H9 (cell line): ENCODE data around the gene TBC1D5. TPM values are rescaled to one million over a fixed set of nuclear protein-coding genes. Genes with fewer than 3 reads are reported as not detected.

ENCODE experiments used
- DNase-seq: peaks from one replicate; pipeline ENCODE4 v3.0.0-alpha.2; 2017
- H2AFZ ChIP-seq: one replicate; pipeline ENCODE4 v1.6.1; 2013; ENCODE audit warnings: mild to moderate bottlenecking, low read length, control low read depth, moderate library complexity
- H2AK5ac ChIP-seq: 2 replicates; pipeline ENCODE4 v1.6.1; 2013; ENCODE audit warnings: low read length, control low read depth, mixed read lengths; ENCODE audit not compliant: insufficient read length
- H2BK120ac ChIP-seq: one replicate; pipeline ENCODE4 v1.6.1; 2013; ENCODE audit warnings: low read depth, mild to moderate bottlenecking, low read length, control low read depth, inconsistent platforms; ENCODE audit not compliant: poor library complexity, severe bottlenecking
- H2BK12ac ChIP-seq: 2 replicates; pipeline ENCODE4 v1.6.1; 2013; ENCODE audit warnings: low read length, control low read depth, mixed read lengths, low read depth; ENCODE audit not compliant: insufficient read length
- H2BK15ac ChIP-seq: 2 replicates; pipeline ENCODE4 v1.6.1; 2013; ENCODE audit warnings: low read depth, low read length, control low read depth
- H2BK20ac ChIP-seq: one replicate; pipeline ENCODE4 v1.6.1; 2013; ENCODE audit warnings: low read depth, mild to moderate bottlenecking, low read length, control low read depth, inconsistent platforms; ENCODE audit not compliant: poor library complexity, severe bottlenecking
- H2BK5ac ChIP-seq: 2 replicates; pipeline ENCODE4 v1.6.1; 2013; ENCODE audit warnings: low read length, control low read depth, mixed read lengths; ENCODE audit not compliant: insufficient read length
- H3K14ac ChIP-seq: 2 replicates; pipeline ENCODE4 v1.6.1; 2013; ENCODE audit warnings: low read length, control low read depth; ENCODE audit not compliant: insufficient read depth
- H3K18ac ChIP-seq: 2 replicates; pipeline ENCODE4 v1.6.1; 2013; ENCODE audit warnings: low read depth, mild to moderate bottlenecking, mixed read lengths, low read length, control low read depth; ENCODE audit not compliant: insufficient read length
- H3K23ac ChIP-seq: 2 replicates; pipeline ENCODE4 v1.6.1; 2013; ENCODE audit warnings: low read length, control low read depth, mixed read lengths, low read depth; ENCODE audit not compliant: insufficient read length
- H3K23me2 ChIP-seq: 2 replicates; pipeline ENCODE4 v1.6.1; 2013; ENCODE audit warnings: low read depth, mild to moderate bottlenecking, mixed read lengths, low read length, control low read depth; ENCODE audit not compliant: insufficient read length, poor library complexity, severe bottlenecking
- H3K27ac ChIP-seq: 2 replicates; pipeline ENCODE4 v1.5.1; 2013; ENCODE audit warnings: low read length, control low read depth, mixed read lengths, low read depth; ENCODE audit not compliant: insufficient read length
- H3K27me3 ChIP-seq: 2 replicates; pipeline ENCODE4 v1.6.1; 2013; ENCODE audit warnings: low read length, control low read depth, inconsistent platforms; ENCODE audit not compliant: insufficient read depth
- H3K4ac ChIP-seq: 2 replicates; pipeline ENCODE4 v1.6.1; 2013; ENCODE audit warnings: low read depth, mild to moderate bottlenecking, control low read depth, inconsistent platforms, low read length, moderate library complexity
- H3K4me1 ChIP-seq: 2 replicates; pipeline ENCODE4 v1.6.1; 2013; ENCODE audit warnings: low read length, control low read depth, inconsistent platforms; ENCODE audit not compliant: insufficient read depth
- H3K4me2 ChIP-seq: 2 replicates; pipeline ENCODE4 v1.6.1; 2013; ENCODE audit warnings: low read length, control low read depth, mixed read lengths; ENCODE audit not compliant: insufficient read length, insufficient read depth
- H3K56ac ChIP-seq: 2 replicates; pipeline ENCODE4 v1.6.1; 2013; ENCODE audit warnings: low read depth, mild to moderate bottlenecking, mixed read lengths, low read length, control low read depth; ENCODE audit not compliant: insufficient read length
- H3K79me1 ChIP-seq: 2 replicates; pipeline ENCODE4 v1.6.1; 2013; ENCODE audit warnings: low read depth, mild to moderate bottlenecking, moderate library complexity, low read length, control low read depth, inconsistent platforms; ENCODE audit not compliant: insufficient read depth, poor library complexity, severe bottlenecking
- H3K79me2 ChIP-seq: 2 replicates; pipeline ENCODE4 v1.6.1; 2013; ENCODE audit warnings: low read length, control low read depth, inconsistent platforms; ENCODE audit not compliant: insufficient read depth
- H3K9ac ChIP-seq: 2 replicates; pipeline ENCODE4 v1.6.1; 2013; ENCODE audit warnings: low read length, control low read depth, mixed read lengths; ENCODE audit not compliant: insufficient read length; ENCODE audit errors: extremely low read depth
- H3K9me3 ChIP-seq: one replicate; pipeline ENCODE4 v1.6.1; 2013; ENCODE audit warnings: low read depth, low read length, inconsistent platforms; ENCODE audit not compliant: control insufficient read depth
- H3T11ph ChIP-seq: one replicate; pipeline ENCODE4 v1.6.1; 2013; ENCODE audit warnings: mild to moderate bottlenecking, low read length, control low read depth, inconsistent platforms
- H4K20me1 ChIP-seq: one replicate; pipeline ENCODE4 v1.6.1; 2013; ENCODE audit not compliant: control insufficient read depth, insufficient read length, insufficient read depth
- H4K5ac ChIP-seq: 2 replicates; pipeline ENCODE4 v1.6.1; 2013; ENCODE audit warnings: low read depth, mild to moderate bottlenecking, mixed read lengths, low read length, control low read depth; ENCODE audit not compliant: insufficient read length
- H4K8ac ChIP-seq: replicated peaks from 2 replicates; pipeline ENCODE4 v1.6.1; 2013; ENCODE audit warnings: low read length, control low read depth, mixed read lengths, low read depth; ENCODE audit not compliant: insufficient read length
- H4K91ac ChIP-seq: 2 replicates; pipeline ENCODE4 v1.6.1; 2013; ENCODE audit warnings: low read depth, mild to moderate bottlenecking, moderate library complexity, mixed read lengths, low read length, control low read depth; ENCODE audit not compliant: insufficient read length
- H3K27ac Mint-ChIP-seq, 3 experiments: 2 replicates in 2 of 3; 3 replicates in 1 of 3; pipeline ENCODE4 v1.8.0; 2020 to 2021; ENCODE audit warnings: mixed read lengths in 3 of 3, mild to moderate bottlenecking in 1 of 3, moderate library complexity in 1 of 3
- H3K27me3 Mint-ChIP-seq: 2 replicates; pipeline ENCODE4 v1.8.0; 2021; ENCODE audit warnings: low read depth, mild to moderate bottlenecking, moderate library complexity, mixed read lengths
- H3K36me3 Mint-ChIP-seq, 3 experiments: 2 replicates in 2 of 3; 3 replicates in 1 of 3; pipeline ENCODE4 v1.8.0; 2020 to 2021; ENCODE audit warnings: low read depth in 3 of 3, mixed read lengths in 3 of 3; ENCODE audit not compliant: insufficient read depth in 1 of 3
- H3K4me1 Mint-ChIP-seq, 2 experiments: 2 replicates each; pipeline ENCODE4 v1.8.0; 2020; ENCODE audit warnings: mixed read lengths in 2 of 2
- H3K4me3 Mint-ChIP-seq, 2 experiments: 2 replicates in 1 of 2; 3 replicates in 1 of 2; pipeline ENCODE4 v1.8.0; 2020 to 2021; ENCODE audit warnings: mild to moderate bottlenecking in 2 of 2, mixed read lengths in 2 of 2, moderate library complexity in 1 of 2
- H3K9me3 Mint-ChIP-seq, 2 experiments: 2 replicates in 1 of 2; 3 replicates in 1 of 2; pipeline ENCODE4 v1.8.0; 2020; ENCODE audit warnings: mild to moderate bottlenecking in 2 of 2, mixed read lengths in 2 of 2, moderate library complexity in 1 of 2
- WGBS: extraction: QIAGEN DNeasy Blood & Tissue Kit; methylation state at CpG from one replicate; pipeline ENCODE4 v1.1.7; 2013; ENCODE audit warnings: missing lambda C conversion rate, low lambda C conversion rate, mixed read lengths; ENCODE audit not compliant: insufficient read length; ENCODE audit errors: extremely low coverage; 5-methylcytosine and 5-hydroxymethylcytosine counted together
- total RNA-seq: library from RNA; stranded (reverse); gene quantifications from 2 replicates; pipeline ENCODE4 v1.2.1, GENCODE V29; 2021
- TF ChIP-seq, protein P1 (sequence below): fragments of 200-600 bp; sonication (generic); conservative IDR thresholded peaks from 3 replicates; pipeline ENCODE4 v1.8.0; 2021; ENCODE audit warnings: antibody characterized with exemption, mild to moderate bottlenecking

Gene TBC1D5
- total RNA-seq, 1 experiment from 2014 or later, result 25.0 TPM

- WGBS, result no CpG with 5 or more reads among the region's 1 CpG
- H3K4me3 Mint-ChIP-seq, result no peak overlapping the region
- no peak overlapping the region for H3K18ac ChIP-seq
Observed at GRCh38 chr3:17753632-17753992, 11.2 kb upstream of the TBC1D5 start.

More at GRCh38 chr3:17753632-17753992, 11.2 kb upstream of the TBC1D5 start:
- Histone ChIP-seq H2BK120ac (no peak overlapping the region), H3K79me2 (no peaks in the 10 kb centered on the region), H4K91ac (no peak overlapping the region), H2BK15ac (no peak overlapping the region), H2BK5ac (no peak overlapping the region), H3K4me2 (no peak overlapping the region), H3K23ac (no peak overlapping the region), H4K20me1 (no peaks in the 10 kb centered on the region), H4K5ac (no peak overlapping the region), H3T11ph (no peak overlapping the region), H2BK20ac (no peak overlapping the region), H2BK12ac (no peak overlapping the region), H3K27ac (no peak overlapping the region), H3K9me3 (no peaks in the 10 kb centered on the region), H3K56ac (no peak overlapping the region), H4K8ac (no peak overlapping the region), H3K27me3 (no peaks in the 10 kb centered on the region), H2AFZ (no peak overlapping the region), H2AK5ac (no peak overlapping the region), H3K9ac (no peak overlapping the region), H3K4ac (no peak overlapping the region), H3K4me1 (no peaks in the 10 kb centered on the region), H3K79me1 (no peaks in the 10 kb centered on the region), H3K23me2 (no peaks in the 10 kb centered on the region), H3K14ac (no peak overlapping the region)
- Mint-ChIP-seq H3K4me1 (peaks cover 0 to 8% of the 10 kb centered on the region in 2 experiments; a peak in 2 of 4 replicates), H3K36me3 (no peaks in the 10 kb centered on the region), H3K27me3 (no peaks in the 10 kb centered on the region), H3K9me3 (no peaks in the 10 kb centered on the region), H3K27ac (no peak overlapping the region)
- no peak for DNase-seq
- TF ChIP-seq, protein P1, sequence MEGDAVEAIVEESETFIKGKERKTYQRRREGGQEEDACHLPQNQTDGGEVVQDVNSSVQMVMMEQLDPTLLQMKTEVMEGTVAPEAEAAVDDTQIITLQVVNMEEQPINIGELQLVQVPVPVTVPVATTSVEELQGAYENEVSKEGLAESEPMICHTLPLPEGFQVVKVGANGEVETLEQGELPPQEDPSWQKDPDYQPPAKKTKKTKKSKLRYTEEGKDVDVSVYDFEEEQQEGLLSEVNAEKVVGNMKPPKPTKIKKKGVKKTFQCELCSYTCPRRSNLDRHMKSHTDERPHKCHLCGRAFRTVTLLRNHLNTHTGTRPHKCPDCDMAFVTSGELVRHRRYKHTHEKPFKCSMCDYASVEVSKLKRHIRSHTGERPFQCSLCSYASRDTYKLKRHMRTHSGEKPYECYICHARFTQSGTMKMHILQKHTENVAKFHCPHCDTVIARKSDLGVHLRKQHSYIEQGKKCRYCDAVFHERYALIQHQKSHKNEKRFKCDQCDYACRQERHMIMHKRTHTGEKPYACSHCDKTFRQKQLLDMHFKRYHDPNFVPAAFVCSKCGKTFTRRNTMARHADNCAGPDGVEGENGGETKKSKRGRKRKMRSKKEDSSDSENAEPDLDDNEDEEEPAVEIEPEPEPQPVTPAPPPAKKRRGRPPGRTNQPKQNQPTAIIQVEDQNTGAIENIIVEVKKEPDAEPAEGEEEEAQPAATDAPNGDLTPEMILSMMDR, result no peak
